MV-4-11 (cell line): ENCODE measurements around the gene SLC27A2.
"Not testable (repeated sequence)": the region's sequence is repeated elsewhere in the genome, so short reads cannot be mapped to it uniquely, and the experiment has no call there.

Source experiments
- DNase-seq: peaks from one replicate; lab custom pipeline; 2025; lab: John Stamatoyannopoulos, UW

The SLC27A2 gene

DNA sequence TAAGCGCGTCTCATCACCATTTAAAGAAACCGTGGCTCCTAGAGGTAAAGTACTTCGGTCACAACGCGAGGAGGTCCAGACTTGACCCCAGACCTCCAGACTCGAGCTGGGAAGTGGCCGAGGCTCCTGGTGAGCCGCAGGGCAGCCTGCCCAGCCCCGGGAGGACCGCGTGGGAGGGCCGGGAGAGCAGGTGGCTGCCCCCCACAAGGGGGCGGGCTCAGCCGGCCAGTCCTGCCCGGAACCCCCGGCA lies at the start of gene SLC27A2:
Gene SLC27A2, plus strand, starts transcription at position 228 of the 250 bp plus-strand sequence. CDS start 232 bp downstream, outside the sequence.
- no peak for DNase-seq

- peak; percentile 73 for DNase-seq
Measured at GRCh38 chr15:50132251-50132984, 49.6 kb upstream of the SLC27A2 start.

DNA sequence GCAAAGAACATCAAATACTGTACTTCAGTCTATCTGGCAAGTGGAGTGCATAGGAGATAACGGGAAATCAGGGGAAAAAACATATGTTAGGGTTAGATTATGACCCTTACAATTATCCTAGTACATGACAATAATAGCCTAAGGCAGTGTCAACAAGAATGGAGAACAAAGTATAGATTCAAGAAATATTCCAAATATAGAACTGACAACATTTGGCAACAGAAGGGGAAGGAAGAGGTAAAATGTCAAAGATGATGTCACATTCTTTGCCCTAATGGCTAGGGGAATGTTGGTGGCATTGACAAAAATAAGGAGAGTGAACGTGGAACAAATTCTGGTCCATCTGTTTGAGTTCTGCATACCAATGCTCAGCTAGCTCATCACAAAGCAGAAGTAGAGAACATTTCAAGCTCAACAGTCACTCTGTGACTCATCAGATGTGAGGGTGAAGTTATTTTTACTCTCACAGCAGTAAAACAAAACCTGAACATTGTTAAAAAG lies 47.4 kb upstream of the SLC27A2 start:
- peak; percentile 96 for DNase-seq

GRCh38 chr15:50135031-50135551 lies 46.9 kb upstream of the SLC27A2 start:
- DNase-seq, result peak; percentile 84

GRCh38 chr15:50137330-50137761 lies 44.6 kb upstream of the SLC27A2 start:
- DNase-seq, result no peak

GRCh38 chr15:50137893-50138292 lies 44.1 kb upstream of the SLC27A2 start:
- DNase-seq, result no peak

DNA sequence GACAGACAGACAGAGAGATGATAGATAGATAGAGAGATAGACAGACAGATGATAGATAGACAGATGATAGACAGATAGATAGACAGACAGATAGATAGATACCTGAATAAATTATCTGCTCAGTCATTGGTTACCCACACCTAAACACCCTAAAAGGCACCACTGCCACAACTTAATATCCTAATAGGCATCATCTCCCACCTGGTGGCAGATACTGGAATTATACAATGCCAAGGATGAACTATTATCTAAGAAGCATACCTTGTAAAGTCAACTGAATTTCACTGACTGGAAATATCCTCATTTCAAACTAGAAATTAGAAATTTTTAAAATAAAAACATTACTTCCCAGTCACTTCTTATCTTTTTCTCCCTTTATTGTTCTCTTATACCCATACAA lies 43.6 kb upstream of the SLC27A2 start:
- DNase-seq, result peak; percentile 19

- no peak for DNase-seq
Measured at GRCh38 chr15:50140098-50140497, 41.9 kb upstream of the SLC27A2 start.

DNA sequence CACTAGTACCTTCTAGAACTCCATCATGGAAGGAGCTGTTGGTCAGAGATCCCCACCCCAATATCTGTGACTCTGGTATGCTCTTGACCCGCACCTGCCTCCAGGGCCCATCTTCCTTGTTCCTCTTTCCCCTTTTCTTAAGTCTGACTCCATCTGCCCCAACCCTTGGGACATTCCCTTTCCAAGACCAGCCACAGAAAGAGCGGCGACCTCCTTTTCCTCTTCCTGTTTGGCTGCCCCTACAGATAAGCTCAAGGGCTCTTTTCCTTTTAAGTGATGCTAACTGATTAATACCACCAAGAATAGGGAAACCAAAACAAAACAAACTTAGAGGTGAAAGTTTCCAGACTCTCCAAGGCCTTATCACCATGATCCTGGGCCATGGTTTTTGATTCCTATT lies 41.0 kb upstream of the SLC27A2 start:
- no peak for DNase-seq

- peak; percentile 14 for DNase-seq
Measured at GRCh38 chr15:50141856-50142255, 40.1 kb upstream of the SLC27A2 start.

DNA sequence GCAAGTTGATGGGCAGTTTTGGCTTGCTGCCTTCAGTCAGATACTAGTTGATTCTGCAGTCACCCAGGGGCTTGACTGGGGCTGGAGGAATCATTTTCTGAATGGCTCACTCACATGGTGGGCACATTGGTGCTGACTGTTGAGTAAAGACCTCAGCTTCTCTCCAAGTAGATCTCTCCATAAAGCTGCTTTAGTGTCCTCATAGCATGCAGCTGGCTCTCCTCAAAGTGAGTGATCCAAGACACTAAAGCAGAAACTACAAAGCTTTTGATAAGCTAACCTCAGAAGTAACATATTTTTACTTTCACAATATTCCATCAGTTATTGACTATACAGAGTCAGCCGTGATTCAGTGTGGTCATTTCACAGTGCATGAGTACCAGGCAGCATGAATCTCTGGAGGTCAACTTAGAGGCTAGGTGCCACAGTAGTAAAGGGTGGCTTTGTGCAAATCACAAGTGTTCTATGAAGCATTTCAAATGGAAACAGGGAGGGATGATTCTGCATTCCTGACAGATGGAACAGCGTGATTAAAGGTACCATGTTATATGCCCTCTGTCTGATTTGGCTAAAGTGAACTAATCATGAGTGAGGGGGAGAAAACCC lies 38.6 kb upstream of the SLC27A2 start:
- DNase-seq, result no peak

DNA sequence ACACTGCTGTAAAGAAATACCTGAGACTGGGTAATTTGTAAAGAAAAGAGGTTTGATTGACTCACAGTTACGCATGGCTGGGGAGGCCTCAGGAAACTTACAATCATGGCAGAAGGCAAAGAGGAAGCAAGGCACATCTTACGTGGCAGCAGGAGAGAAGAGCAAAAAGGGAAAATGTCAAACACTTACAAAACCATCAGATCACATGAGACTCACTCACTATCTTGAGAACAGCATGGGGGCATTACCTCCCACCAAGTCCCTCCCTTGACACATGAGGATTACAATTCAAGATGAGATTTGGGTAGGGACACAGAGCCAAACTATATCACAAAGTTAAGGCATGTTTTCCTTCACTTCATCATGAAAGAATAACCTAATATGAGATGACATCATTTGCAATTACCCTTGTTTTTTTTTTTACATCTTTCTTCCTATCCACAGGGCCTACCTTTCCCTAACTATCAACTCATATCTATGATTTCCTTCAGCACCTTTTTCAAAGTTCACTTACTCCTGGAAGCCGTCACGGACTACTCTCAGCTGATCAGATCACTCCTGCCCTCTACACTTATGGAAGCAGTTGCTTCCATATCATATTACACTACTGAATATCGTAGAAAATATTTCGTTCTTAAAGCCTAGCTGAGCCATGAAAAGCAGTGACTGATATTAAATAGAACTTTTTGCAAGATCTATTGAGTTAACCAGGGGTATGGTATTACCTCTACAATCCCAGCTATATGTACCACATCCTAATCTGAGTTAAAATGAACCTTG lies 37.5 kb upstream of the SLC27A2 start:
- peak; percentile 40 for DNase-seq

DNA sequence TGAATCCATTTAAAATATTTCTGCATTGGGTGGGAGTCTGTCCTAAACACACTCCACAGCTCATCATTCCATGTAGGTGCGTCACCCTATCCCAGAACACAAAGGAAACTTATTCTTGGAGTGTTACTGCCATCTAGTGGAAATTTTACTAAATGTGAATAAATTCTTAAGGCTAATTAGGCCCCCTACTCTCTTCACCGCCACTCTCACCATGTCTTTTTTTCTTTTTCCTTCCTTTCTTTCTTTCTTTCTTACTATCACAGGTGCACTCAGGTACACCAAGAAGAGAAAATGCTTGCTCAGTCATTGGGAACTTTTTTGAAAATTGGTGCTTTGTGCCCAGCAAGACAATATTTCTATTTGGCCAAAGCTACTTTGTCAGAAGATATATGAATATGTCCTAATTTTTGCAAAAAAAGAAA lies 36.5 kb upstream of the SLC27A2 start:
- peak; percentile 44 for DNase-seq

GRCh38 chr15:50146632-50147031 lies 35.4 kb upstream of the SLC27A2 start:
- peak; percentile 63 for DNase-seq

- DNase-seq, result peak; percentile 38
Measured at GRCh38 chr15:50148362-50148963, 33.5 kb upstream of the SLC27A2 start.

- no peak for DNase-seq
Measured at GRCh38 chr15:50149090-50149489, 32.9 kb upstream of the SLC27A2 start.

DNA sequence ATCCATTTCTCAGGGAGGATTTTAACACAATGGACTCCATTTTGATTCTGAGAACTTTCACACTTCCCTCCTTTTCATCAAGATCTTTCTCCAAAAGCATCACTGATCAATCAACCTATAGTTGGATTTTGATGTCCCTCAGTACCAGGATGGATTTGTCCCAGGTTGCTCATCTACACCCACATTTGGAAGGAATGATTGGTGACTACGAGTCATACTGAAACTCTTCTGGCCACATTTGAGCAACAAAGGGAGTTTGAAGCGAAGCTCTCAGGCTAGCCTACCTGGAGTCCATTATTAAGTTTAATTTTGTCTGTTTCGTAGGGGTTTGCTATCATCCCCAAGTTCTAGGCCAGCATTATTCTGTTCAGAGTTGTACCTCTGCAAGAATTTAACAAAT lies 31.6 kb upstream of the SLC27A2 start:
- no peak for DNase-seq

DNA sequence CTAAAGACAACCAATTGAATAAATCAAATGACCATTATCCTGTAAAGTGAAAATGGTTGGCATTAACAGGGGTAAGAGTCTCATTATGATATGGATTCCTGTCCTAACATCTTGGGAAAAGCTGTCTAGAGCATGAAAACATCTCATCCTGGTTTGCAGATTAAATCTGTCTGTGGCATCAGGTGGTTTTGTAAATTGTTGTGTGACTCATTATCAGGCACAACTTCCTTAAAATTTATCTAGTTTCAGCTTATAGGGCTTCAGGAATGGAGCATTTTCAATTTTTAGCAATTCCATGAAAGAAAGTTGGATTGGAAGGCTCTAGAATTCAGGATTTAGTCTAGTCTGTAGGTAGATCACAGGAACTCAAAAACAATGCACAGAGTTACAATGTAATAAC lies 31.1 kb upstream of the SLC27A2 start:
- DNase-seq, result no peak

GRCh38 chr15:50151476-50151875 lies 30.5 kb upstream of the SLC27A2 start:
- no peak for DNase-seq

GRCh38 chr15:50158236-50158635 lies 23.8 kb upstream of the SLC27A2 start:
- DNase-seq, result not testable (repeated sequence)

- DNase-seq, result no peak
Measured at GRCh38 chr15:50162969-50163718, 18.9 kb upstream of the SLC27A2 start.
